NCI-H748 (cell line): ENCODE results near the gene TEX2.

ENCODE experiments used
- DNase-seq: peaks from one replicate; lab custom pipeline; 2025; ENCODE audit not compliant: unreplicated experiment; lab: John Stamatoyannopoulos, UW

TEX2 gene

GRCh38 chr17:64263000-64263766 is at the start of gene TEX2:
Gene TEX2, minus strand, starts transcription at chr17:64263260. Its CDS starts 49,043 bp downstream, at chr17:64214217.
- DNase-seq = peak; percentile 96

GRCh38 chr17:64309710-64310109 is 46.6 kb upstream of the TEX2 start:
- no peak for DNase-seq

- no peak for DNase-seq
These were observed 46.0 kb upstream of the TEX2 start for GRCh38 chr17:64309021-64309420.

- DNase-seq = peak; percentile 65
These were observed 43.9 kb upstream of the TEX2 start for GRCh38 chr17:64306850-64307463.

GRCh38 chr17:64304551-64304950 is 41.5 kb upstream of the TEX2 start:
- no peak for DNase-seq

GRCh38 chr17:64300699-64300965 is 37.6 kb upstream of the TEX2 start:
- DNase-seq = no peak

GRCh38 chr17:64297467-64298088 is 34.5 kb upstream of the TEX2 start:
- DNase-seq = no peak

GRCh38 chr17:64296246-64296645 is 33.2 kb upstream of the TEX2 start:
- DNase-seq = no peak

GRCh38 chr17:64295146-64295545 is 32.1 kb upstream of the TEX2 start:
- DNase-seq = no peak

- peak; percentile 13 for DNase-seq
These were observed 28.3 kb upstream of the TEX2 start for GRCh38 chr17:64291268-64291851.

- DNase-seq = no peak
These were observed 26.7 kb upstream of the TEX2 start for GRCh38 chr17:64289741-64290141.

- DNase-seq = no peak
These were observed 19.7 kb upstream of the TEX2 start for GRCh38 chr17:64282753-64283080.

- DNase-seq = peak; percentile 71
These were observed 19.1 kb upstream of the TEX2 start for GRCh38 chr17:64281962-64282752.

GRCh38 chr17:64278614-64279013 is 15.6 kb upstream of the TEX2 start:
- no peak for DNase-seq

- DNase-seq = no peak
These were observed 14.9 kb upstream of the TEX2 start for GRCh38 chr17:64277831-64278562.

- DNase-seq = no peak
These were observed 14.0 kb upstream of the TEX2 start for GRCh38 chr17:64276961-64277505.

- DNase-seq = no peak
These were observed 12.0 kb upstream of the TEX2 start for GRCh38 chr17:64275016-64275415.

GRCh38 chr17:64273006-64273405 is 9.9 kb upstream of the TEX2 start:
- no peak for DNase-seq

GRCh38 chr17:64270885-64271284 is 7.8 kb upstream of the TEX2 start:
- DNase-seq = no peak
